Measurements from ENCODE around the gene LAMA3. TPM values are rescaled to one million over a fixed set of nuclear protein-coding genes. Genes with fewer than 3 reads are reported as not detected.

The LAMA3 gene
- total RNA-seq, 1 donor from 2014 or later, result 9.4 TPM

- Mint-ChIP-seq H3K36me3 (no peaks in the 10 kb centered on the region), H3K27ac (no peak overlapping the region), H3K4me3 (no peak overlapping the region), H3K27me3 (peaks cover 5% of the 10 kb centered on the region), H3K9me3 (no peaks in the 10 kb centered on the region), H3K4me1 (ENCODE audit: unreplicated experiment) (peaks cover 8% of the 10 kb centered on the region)
- no peak for DNase-seq (ENCODE audit: extremely low spot score, unreplicated experiment)
- no peak for TF ChIP-seq CTCF (conservative IDR thresholded peaks at IDR 0.05)
Measured at GRCh38 chr18:23853448-23854195, 164.4 kb downstream of the LAMA3 start.

DNA sequence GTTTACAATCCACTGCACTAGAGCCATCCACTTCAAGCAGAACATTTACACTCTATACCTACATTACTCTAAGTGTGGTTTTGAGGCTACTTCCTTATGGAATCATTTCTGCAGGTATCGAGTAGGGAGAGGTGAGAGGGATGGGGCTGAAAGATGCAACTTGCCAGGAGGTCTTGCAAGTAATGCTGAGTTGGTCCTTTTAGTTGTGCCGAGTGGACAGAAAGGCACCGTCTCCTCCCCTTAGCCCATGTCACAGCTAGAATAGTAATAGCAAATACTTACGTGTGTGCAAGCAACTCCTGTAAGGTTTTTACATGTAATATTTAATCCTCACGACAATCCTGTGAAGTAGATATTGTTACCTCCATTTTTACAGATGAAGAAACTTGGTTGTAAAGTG lies 166.5 kb downstream of the LAMA3 start:
- H3K4me3 Mint-ChIP-seq, result no peak overlapping the region
- TF ChIP-seq CTCF (conservative IDR thresholded peaks at IDR 0.05), result no peak
- peaks cover 5% of the 10 kb centered on the region for H3K27me3 Mint-ChIP-seq
- no peak for DNase-seq (ENCODE audit: extremely low spot score, unreplicated experiment)
- no peak overlapping the region for H3K27ac Mint-ChIP-seq
- no peaks in the 10 kb centered on the region for H3K36me3 Mint-ChIP-seq
- no peaks in the 10 kb centered on the region for H3K9me3 Mint-ChIP-seq
- no peaks in the 10 kb centered on the region for H3K4me1 Mint-ChIP-seq (ENCODE audit: unreplicated experiment)

GRCh38 chr18:23856466-23857163 lies 167.4 kb downstream of the LAMA3 start:
- H3K27ac Mint-ChIP-seq, result no peak overlapping the region
- H3K4me1 Mint-ChIP-seq (ENCODE audit: unreplicated experiment), result peaks cover 4% of the 10 kb centered on the region
- H3K9me3 Mint-ChIP-seq, result no peaks in the 10 kb centered on the region
- no peak for TF ChIP-seq CTCF (conservative IDR thresholded peaks at IDR 0.05)
- H3K36me3 Mint-ChIP-seq, result no peaks in the 10 kb centered on the region
- DNase-seq (ENCODE audit: extremely low spot score, unreplicated experiment), result no peak
- peaks cover 5% of the 10 kb centered on the region for H3K27me3 Mint-ChIP-seq
- H3K4me3 Mint-ChIP-seq, result no peak overlapping the region

DNA sequence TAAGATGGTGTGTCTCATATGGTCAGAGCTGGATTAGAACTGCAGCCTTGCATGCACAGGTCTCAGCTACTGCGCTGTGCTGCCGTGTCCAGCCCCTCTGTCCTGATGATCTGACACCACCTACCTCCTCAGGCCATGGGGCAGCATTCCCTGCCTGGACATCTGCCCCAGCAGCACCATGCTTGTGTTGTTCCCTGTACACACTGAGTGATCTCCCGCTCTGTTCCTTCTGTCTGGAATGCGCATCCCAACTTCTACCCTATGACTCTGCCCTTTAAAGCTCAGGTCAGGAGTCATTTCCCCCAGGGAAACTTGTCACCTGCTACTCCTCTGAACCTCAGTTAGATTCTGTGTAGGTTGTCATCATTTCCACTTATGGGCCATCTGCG lies 167.9 kb downstream of the LAMA3 start:
- Mint-ChIP-seq H3K36me3 (no peaks in the 10 kb centered on the region), H3K27me3 (peaks cover 5% of the 10 kb centered on the region), H3K9me3 (no peaks in the 10 kb centered on the region), H3K4me1 (ENCODE audit: unreplicated experiment) (peaks cover 10% of the 10 kb centered on the region), H3K4me3 (no peak overlapping the region), H3K27ac (no peak overlapping the region)
- DNase-seq (ENCODE audit: extremely low spot score, unreplicated experiment), result no peak
- TF ChIP-seq CTCF (conservative IDR thresholded peaks at IDR 0.05), result no peak

DNA sequence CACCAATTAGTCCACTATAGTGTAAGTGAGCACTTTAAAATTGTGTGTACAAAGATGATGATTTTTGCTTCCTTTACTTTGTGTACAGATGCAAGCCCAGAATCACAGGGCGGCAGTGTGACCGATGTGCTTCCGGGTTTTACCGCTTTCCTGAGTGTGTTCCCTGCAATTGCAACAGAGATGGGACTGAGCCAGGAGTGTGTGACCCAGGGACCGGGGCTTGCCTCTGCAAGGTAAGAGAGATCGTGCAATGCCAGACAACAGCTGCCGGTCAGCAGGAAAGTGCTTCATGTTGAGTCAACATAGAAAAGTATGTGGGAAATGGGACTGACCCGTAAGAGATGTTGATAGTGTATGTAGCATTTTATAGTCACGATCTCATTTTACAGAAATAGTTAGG lies 168.5 kb downstream of the LAMA3 start:
- TF ChIP-seq CTCF (conservative IDR thresholded peaks at IDR 0.05), result no peak
- Mint-ChIP-seq H3K4me1 (ENCODE audit: unreplicated experiment) (peaks cover 11% of the 10 kb centered on the region), H3K36me3 (no peaks in the 10 kb centered on the region), H3K9me3 (no peaks in the 10 kb centered on the region), H3K4me3 (no peak overlapping the region), H3K27ac (no peak overlapping the region), H3K27me3 (peaks cover 5% of the 10 kb centered on the region)
- no peak for DNase-seq (ENCODE audit: extremely low spot score, unreplicated experiment)
